Upper lobe of right lung (tissue), 1 donor: ENCODE data around the gene E2F2. TPM values are rescaled to one million over a fixed set of nuclear protein-coding genes. Genes with fewer than 3 reads are reported as not detected.
A peak's percentile ranks its signal among the peaks of the same experiment; 100 is the strongest.

Experiments used
- ATAC-seq: fragments of 200-7000 bp; cut with Tn5 transposase; one replicate; pipeline ENCODE4 v1.9.1; 2020; ENCODE audit warnings: mild to moderate bottlenecking, moderate library complexity
- DNase-seq: peaks from one replicate; pipeline ENCODE4 v3.0.0-alpha.2; 2020
- H3K27ac ChIP-seq: fragments of 200-600 bp; one replicate; pipeline ENCODE4 v1.8.0; 2022
- H3K27me3 ChIP-seq: fragments of 200-600 bp; one replicate; pipeline ENCODE4 v1.8.0; 2022; ENCODE audit warnings: mild to moderate bottlenecking
- H3K36me3 ChIP-seq: fragments of 200-600 bp; one replicate; pipeline ENCODE4 v1.8.0; 2022
- H3K4me1 ChIP-seq: fragments of 200-600 bp; one replicate; pipeline ENCODE4 v1.8.0; 2022
- H3K4me3 ChIP-seq: fragments of 200-600 bp; one replicate; pipeline ENCODE4 v1.8.0; 2022; ENCODE audit warnings: mild to moderate bottlenecking
- H3K9me3 ChIP-seq: fragments of 200-600 bp; one replicate; pipeline ENCODE4 v1.8.0; 2022
- intact Hi-C: fragments of 100-400 bp; cut with DNase I; formaldehyde crosslinking; loops from one replicate; pipeline ENCODE4 v1.11.0; 2022
- total RNA-seq: library from RNA; stranded (reverse); fragmentation: NEBNext Ultra II Directional; extraction: Animal tissue kit (Norgen Biotek cat#: 25700); gene quantifications from one replicate; pipeline ENCODE4 v1.2.1, GENCODE V29; 2021
- TF ChIP-seq, protein P1 (sequence below): fragments of 200-600 bp; IDR thresholded peaks from one replicate; pipeline ENCODE4 v1.8.0; 2022; ENCODE audit warnings: antibody characterized with exemption
- donor health status: DM: no; HTN: yes; CAD: no; lungs with severe emphysema.

The E2F2 gene
- total RNA-seq, 1 donor from 2014 or later, result 0.32 TPM

DNA sequence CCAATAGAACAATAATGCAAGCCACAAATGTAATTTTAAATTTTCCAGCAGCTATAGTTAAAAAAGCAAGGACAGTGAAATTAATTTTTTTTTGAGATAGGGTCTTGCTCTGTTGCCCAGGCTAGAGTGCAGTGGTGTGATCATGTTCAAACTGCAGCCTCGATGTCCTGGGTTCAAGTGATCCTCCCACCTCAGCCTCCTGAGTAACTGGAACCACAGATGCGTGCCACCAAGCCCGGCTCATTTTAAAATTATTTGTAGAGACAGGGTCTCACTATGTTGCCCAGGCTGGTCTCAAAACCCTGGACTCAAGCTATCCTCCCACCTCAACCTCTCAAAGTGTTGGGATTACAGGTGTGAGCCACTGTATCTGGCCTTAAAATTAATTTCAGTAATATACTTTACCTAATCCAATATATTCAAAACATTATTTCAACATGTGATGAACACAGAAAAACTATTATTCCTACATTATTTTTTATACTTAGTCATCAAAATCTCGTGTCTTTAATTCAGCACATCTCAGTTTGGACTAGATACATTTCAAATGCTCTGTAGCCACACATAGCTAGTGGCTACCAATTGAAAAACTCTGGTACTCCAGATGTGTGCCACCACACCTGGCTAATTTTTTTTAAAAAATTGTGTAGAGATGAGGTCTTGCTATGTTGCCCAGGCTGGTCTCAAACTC, 39.1 kb upstream of the E2F2 start:
- Histone ChIP-seq H3K36me3 (no peaks in the 10 kb centered on the region), H3K4me1 (peaks cover 9% of the 10 kb centered on the region), H3K27ac (no peak overlapping the region), H3K4me3 (no peak overlapping the region), H3K9me3 (no peaks in the 10 kb centered on the region), H3K27me3 (no peaks in the 10 kb centered on the region)
- intact Hi-C loops, result no loop called here
- ATAC-seq (no peak), DNase-seq (no peak)
- TF ChIP-seq, protein P1, sequence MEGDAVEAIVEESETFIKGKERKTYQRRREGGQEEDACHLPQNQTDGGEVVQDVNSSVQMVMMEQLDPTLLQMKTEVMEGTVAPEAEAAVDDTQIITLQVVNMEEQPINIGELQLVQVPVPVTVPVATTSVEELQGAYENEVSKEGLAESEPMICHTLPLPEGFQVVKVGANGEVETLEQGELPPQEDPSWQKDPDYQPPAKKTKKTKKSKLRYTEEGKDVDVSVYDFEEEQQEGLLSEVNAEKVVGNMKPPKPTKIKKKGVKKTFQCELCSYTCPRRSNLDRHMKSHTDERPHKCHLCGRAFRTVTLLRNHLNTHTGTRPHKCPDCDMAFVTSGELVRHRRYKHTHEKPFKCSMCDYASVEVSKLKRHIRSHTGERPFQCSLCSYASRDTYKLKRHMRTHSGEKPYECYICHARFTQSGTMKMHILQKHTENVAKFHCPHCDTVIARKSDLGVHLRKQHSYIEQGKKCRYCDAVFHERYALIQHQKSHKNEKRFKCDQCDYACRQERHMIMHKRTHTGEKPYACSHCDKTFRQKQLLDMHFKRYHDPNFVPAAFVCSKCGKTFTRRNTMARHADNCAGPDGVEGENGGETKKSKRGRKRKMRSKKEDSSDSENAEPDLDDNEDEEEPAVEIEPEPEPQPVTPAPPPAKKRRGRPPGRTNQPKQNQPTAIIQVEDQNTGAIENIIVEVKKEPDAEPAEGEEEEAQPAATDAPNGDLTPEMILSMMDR, result no peak

DNA sequence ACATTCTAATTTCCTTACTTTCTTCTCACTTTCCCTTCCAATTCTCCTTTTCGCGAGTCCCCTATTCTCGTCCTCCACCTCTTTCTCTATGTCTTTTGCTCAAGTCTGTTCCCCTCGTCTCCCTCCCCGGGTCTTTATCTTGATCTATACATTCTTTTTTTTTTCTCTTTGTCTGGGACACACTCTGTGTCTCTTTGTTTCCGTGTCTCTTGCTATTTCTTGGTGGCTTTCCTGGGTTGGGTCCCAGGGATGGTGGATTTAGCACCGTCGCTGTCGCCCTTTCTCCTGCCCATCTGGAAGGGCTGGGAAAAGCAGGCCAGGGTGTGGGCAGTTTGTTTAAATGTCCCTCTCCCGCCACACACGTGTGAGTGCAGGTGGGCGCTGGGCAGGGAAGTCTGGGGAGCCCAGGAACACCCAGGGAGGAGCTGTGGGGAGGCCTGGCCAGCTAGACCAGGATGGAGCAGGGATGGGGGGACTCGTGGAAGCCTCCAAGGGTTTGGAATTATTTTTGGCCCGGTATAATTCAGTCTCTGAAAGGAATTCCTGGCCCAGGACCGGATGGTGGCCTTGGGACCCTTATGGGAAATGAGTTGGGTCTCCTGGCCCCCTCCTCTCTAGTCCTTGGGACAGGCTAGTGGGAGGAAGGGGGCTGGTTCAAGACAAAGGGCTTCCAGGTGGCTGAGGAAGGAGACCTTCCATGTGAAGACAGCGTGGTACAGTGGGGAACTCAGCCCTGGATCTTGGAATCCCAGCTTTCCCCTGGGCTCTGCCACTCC, 37.8 kb upstream of the E2F2 start:
- H3K27me3 ChIP-seq, result no peaks in the 10 kb centered on the region
- no peak for DNase-seq
- ATAC-seq, result peak; percentile 15
- H3K4me1 ChIP-seq, result peaks cover 10% of the 10 kb centered on the region
- peak overlapping the region; percentile 87 for H3K27ac ChIP-seq
- intact Hi-C loops, result no loop called here
- H3K36me3 ChIP-seq, result no peaks in the 10 kb centered on the region
- peak overlapping the region; percentile 56 for H3K4me3 ChIP-seq
- TF ChIP-seq, protein P1, result no peak
- no peaks in the 10 kb centered on the region for H3K9me3 ChIP-seq

DNA sequence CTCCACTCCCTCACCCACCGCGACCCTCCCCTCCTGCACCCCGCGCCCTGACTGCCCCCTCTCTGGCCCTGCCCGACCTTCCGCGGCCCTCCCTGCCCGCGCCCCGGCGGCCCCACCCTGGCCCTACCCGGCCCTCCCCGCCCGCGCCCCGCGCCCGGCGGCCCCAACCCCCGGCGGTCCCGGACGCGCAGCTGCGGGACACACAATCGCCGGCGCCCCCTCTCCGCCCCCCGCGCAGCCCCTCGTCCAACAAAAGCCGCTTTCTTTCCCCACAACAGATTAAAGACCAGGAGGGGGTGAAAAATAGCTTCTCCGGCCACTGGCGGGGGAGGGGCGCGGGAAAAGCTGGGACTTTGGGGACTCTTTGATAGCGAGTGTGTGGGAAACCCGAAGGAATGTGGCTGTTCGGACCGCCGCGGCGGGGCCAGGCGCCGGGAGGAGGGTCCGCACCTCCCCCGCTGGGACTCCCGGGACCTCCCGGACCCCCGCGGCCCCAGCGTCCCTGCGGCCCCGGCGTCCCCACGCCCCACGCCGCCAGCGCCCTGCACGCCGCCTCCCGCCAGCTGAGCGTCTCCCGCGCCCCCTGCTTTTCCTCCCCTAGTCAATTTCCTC, 37.1 kb upstream of the E2F2 start:
- DNase-seq (no peak), ATAC-seq (peak; percentile 60)
- peak overlapping the region; percentile 56 for H3K4me3 ChIP-seq
- intact Hi-C loops, result no loop called here
- H3K27ac ChIP-seq, result peak overlapping the region; percentile 87
- H3K4me1 ChIP-seq, result peaks cover 17% of the 10 kb centered on the region
- H3K27me3 ChIP-seq, result no peaks in the 10 kb centered on the region
- TF ChIP-seq, protein P1, result no peak
- no peaks in the 10 kb centered on the region for H3K36me3 ChIP-seq
- no peaks in the 10 kb centered on the region for H3K9me3 ChIP-seq

DNA sequence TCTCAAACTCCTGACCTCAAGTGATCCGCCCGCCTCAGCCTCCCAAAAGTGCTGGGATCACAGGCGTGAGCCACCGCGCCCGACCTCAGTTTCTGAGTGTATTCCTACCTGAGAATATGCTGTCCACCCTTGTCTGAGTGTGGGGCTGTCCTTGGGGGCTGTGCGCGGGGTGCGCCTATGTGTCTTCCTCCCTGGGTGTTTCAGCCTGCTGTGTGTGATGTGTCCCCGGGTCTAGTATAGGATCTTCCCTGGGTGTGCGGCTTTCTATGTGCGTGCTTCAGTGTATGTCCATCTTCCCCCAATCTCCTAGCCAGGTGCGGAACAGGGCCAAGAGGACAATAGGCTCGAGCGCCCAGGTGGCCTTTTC, 36.6 kb upstream of the E2F2 start:
- DNase-seq (no peak), ATAC-seq (no peak)
- intact Hi-C loops, result no loop called here
- Histone ChIP-seq H3K27me3 (no peaks in the 10 kb centered on the region), H3K27ac (peak overlapping the region; percentile 87), H3K9me3 (no peaks in the 10 kb centered on the region), H3K4me1 (peaks cover 22% of the 10 kb centered on the region), H3K36me3 (no peaks in the 10 kb centered on the region), H3K4me3 (peak overlapping the region; percentile 56)
- TF ChIP-seq, protein P1, result no peak

DNA sequence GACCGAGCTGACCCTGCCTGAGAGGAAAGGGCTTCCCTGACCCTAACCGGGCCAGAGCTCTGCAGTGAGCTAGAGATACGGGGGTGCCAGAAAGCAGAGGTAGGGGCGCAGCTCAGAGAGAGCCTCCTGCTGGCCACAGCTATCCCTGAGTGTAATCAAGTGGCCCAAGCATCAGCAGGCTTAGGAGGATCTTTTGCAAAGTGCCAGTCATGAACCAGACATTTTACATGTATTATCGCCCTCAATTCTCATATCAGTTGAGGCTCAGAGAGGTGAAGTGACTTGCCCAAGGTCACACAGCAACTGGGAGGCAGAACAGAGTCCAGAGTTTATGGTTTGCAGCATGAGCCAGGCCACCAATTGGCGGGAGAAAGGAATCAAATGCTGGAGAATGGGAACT, 35.3 kb upstream of the E2F2 start:
- DNase-seq, result no peak
- H3K27ac ChIP-seq, result peak overlapping the region; percentile 0

More for the DNA sequence above, 35.3 kb upstream of the E2F2 start:
- Histone ChIP-seq H3K27me3 (no peaks in the 10 kb centered on the region), H3K36me3 (no peaks in the 10 kb centered on the region), H3K4me1 (peaks cover 27% of the 10 kb centered on the region), H3K4me3 (no peak overlapping the region), H3K9me3 (no peaks in the 10 kb centered on the region)
- TF ChIP-seq, protein P1, result peak; percentile 14
- no peak for ATAC-seq
- intact Hi-C loops, result no loop called here
